ENCODE measurements around the gene ABLIM2.

Gene ABLIM2
- long read RNA-seq, donor 1, partial matches to known transcripts, result 0 of 1 reads
- long read RNA-seq, donor 1, other reads (novel, unspliced or antisense), result 0 of 1 reads
- long read RNA-seq, donor 2, result 0 reads
- long read RNA-seq, donor 3, result 0 reads
- long read RNA-seq, donor 4, result 0 reads
- long read RNA-seq, donor 5, result 0 reads
- long read RNA-seq, donor 6, partial matches to known transcripts, result 0 of 2 reads
- long read RNA-seq, donor 6, other reads (novel, unspliced or antisense), result 0 of 2 reads
- long read RNA-seq, donor 7, partial matches to known transcripts, result 6 of 7 reads
- long read RNA-seq, donor 7, other reads (novel, unspliced or antisense), result 0 of 7 reads
- long read RNA-seq, donor 8, partial matches to known transcripts, result 0 of 1 reads
- long read RNA-seq, donor 8, other reads (novel, unspliced or antisense), result 0 of 1 reads

GRCh38 chr4:8158710-8159536 lies at the start of gene ABLIM2:
TSS of gene ABLIM2 (minus strand) at chr4:8158813. CDS start at chr4:8158689, 124 bp downstream.
- peak; percentile 86 for DNase-seq

GRCh38 chr4:8207314-8207713 lies 48.7 kb upstream of the ABLIM2 start:
- no peak for DNase-seq

DNA sequence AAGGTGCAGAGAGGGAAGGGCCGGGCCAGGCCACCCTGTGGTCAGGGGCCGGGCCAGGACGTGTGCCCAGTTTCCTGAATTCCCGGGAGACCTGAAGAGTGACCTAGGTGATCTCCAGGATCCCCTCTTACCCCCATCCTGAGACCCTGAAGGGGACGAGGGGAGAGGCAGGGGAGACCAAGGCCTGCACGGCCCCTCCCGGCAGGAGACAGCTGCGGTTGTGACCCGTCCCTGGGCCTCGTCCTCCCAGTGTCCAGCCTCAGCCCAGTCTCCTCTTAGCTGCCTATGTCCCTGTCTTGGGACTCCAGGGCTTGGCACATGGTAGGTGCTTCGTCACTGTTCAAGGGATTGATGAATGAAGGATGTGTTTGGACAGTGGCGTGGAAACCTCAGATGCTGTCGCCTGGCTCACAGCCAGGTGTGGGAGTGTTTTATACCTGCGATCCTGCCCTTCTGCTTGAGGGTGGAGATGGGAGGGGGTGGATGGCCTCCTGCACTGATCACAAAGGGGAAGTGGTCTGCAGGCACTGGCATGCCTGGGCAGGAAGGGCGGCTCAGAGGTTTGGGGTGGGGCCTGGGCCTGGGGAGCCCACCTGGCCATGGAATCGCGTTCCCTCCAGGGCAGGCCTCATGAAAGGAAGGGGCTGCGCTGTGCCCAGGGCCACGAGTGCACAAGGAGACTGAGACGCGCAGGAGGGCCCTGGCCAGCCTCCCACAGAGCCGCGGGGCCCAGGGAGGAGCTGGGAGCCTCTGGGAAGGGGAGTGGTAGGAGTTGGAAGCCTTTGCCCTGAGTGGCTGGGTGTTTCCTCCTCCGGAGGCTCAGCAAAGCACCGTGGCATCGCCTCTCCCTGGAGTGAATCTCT lies 47.4 kb upstream of the ABLIM2 start:
- DNase-seq, result no peak

- DNase-seq, result no peak
These were observed 46.7 kb upstream of the ABLIM2 start for GRCh38 chr4:8205241-8205707.

DNA sequence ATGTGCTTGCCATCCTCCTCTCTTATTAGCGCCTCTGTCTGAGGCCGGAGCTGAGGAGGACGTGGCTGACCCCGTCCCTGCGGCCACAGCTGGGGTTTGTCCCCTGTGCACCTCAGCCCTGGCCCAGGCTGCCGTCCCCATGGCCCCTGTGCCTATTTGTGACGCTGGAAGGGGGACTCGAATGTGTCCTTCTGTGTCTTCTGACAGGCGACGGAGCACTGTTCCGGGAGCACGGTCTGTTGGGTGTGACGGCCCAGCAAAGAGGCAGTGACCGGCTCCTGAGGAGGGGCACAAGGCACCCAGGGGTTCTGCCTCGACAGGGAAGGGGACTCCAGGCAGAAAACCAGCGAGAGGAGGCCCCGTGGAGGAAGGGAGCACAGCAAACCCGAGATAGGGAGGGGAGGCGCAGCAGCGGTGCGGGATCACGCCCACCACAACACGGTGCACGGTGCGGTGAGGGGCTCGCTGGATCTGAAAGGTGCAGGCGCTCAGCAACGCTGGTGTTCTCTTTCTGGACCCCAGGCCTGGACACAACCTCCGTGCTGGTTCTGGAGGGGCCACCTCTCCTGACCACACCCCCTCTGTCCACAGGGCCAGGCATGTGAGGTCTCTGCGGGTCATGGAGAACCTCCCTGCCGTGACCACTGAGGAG lies 46.1 kb upstream of the ABLIM2 start:
- no peak for DNase-seq

GRCh38 chr4:8203817-8204216 lies 45.2 kb upstream of the ABLIM2 start:
- DNase-seq, result no peak

DNA sequence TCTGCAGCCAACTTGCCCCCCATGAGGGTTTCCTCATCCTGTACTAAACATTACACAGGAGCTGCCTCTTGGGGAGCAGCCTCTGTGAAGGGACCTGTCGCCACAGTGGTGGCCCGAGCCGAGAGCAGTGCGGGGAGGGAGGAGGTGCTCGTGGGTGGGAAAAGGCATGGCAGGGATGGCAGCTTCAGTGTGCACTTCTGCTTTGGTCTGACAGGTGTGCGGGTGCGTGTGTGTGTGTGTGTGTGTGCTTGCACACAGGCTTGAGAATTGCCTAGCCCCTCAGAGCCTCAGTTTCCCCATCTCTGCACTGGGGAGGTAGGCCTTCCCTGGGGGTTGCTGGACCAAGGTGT lies 44.4 kb upstream of the ABLIM2 start:
- DNase-seq, result no peak

GRCh38 chr4:8202108-8203051 lies 43.8 kb upstream of the ABLIM2 start:
- no peak for DNase-seq

DNA sequence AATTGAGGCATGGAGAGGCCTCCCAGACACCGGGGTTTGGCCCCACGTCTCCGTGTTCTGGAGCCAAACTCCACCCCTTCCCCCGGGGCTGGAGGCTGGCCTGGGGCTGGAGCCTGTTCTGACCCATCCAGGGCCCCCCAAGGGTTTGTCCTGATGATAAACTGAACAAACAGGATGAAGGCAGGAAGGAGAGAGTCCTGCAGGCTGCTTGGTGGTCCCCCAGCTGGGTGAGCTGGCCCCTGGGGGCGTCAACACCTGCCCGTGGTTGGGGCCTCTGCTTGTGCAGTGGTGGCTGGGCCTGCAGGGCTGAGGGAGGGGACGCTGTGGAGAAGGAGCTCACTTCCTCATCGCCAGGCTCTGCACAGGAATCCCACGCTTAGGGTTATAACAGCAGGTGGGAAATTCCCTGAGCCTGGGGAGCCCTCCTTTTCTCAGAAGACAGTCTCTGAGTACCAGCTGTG lies 42.7 kb upstream of the ABLIM2 start:
- DNase-seq, result no peak

GRCh38 chr4:8200302-8200975 lies 41.8 kb upstream of the ABLIM2 start:
- no peak for DNase-seq

GRCh38 chr4:8199594-8200301 lies 41.1 kb upstream of the ABLIM2 start:
- DNase-seq, result no peak

DNA sequence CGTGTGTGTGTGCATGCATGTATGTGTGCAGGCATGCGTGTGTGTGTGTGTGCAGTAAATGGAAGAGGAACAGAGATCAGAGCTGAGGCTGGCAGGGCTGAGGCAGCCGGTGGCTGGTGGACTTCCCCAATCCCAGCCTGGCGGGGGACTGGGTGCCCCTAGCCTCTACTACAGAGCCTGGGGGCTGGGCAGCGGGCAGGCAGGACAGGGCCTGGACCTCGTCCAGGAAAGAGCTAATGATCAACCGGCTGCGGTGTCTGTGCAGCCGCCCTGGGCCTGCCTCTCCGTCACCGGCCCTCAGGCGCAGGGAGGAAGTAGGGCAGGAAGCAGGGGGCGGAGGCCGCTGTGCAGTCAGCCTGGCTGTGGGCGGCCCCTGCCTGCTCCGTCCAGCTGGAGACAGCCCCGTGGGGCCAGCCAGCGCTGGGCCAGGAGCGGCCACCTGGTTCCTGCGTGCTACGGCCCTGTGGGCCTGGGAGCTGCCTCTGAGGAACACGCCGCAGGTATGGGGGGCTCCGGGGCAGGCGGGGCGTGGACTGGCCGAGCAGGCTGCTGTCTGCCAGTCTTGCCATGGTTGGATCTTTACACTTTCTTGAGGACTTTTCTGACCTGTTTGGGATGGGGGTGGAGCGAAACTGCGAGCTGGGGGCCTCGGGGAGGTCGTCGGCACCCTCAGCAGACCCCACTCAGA lies 40.4 kb upstream of the ABLIM2 start, which contains the start of gene SH3TC1:
TSS of gene SH3TC1 (plus strand) at position 385 of the 688 bp plus-strand sequence. CDS start 5,905 bp downstream, outside the sequence.
- DNase-seq, result peak; percentile 85

GRCh38 chr4:8198206-8198905 lies 39.7 kb upstream of the ABLIM2 start:
- DNase-seq, result no peak

GRCh38 chr4:8197521-8197920 lies 38.9 kb upstream of the ABLIM2 start:
- no peak for DNase-seq

DNA sequence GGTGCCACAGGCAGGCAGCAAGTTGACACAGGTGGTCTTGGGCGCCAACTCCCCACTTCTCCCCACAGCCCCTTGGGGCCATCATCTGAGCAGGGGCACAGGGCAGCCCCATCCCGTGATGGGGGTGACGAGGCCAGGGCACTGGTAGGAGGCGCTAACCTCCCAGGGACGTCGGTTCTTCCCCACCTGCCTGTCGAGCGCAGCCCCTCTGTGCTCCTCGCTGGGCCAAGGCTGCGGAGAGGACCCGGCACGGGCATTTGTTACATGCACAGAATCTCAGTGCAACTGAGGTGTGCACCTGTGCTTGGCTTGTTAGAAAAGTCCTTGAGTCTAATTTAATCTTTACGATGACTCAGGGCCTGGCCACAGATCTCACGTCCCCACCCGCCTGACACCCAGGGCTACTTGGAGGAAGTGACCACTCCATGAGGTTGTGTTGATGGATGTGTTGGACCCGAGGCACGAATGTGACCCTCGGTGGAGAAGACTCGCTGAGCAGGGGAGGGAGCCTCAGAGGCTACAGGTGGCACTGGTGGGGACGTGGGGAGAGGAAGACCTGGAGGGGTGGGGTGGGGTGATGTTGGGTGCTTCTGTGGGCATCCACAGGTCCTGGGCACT lies 37.3 kb upstream of the ABLIM2 start:
- DNase-seq, result no peak

- DNase-seq, result no peak
These were observed 36.8 kb upstream of the ABLIM2 start for GRCh38 chr4:8195431-8195830.
